ENCODE data around the gene PROM1. TPM values are rescaled to one million over a fixed set of nuclear protein-coding genes. Genes with fewer than 3 reads are reported as not detected.

The PROM1 gene
- total RNA-seq, 1 experiment from 2014 or later = 17.7 TPM

DNA sequence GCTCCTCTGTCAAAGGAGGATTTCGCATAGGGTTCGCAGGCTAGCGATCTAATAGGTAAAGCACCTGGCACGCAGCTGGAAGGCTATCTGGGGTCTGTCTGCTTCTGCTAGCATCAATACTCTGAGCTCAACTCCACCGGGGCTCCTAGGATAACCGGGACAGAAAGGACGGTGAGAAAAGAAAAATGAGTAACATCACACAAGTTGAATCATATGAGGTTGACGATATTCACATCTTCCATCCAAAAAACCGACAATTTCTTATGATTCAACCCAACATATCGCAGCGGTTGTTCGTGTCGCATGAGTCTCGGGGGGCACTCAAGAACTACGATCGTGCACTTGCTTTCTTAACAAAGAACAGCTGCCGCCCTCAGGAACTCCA lies 1.8 kb downstream of the PROM1 start:
- Histone ChIP-seq H3K4me2 (ENCODE audit: low read length) (no peak overlapping the region), H4K20me1 (ENCODE audit: insufficient read depth) (no peaks in the 10 kb centered on the region), H3K27ac (ENCODE audit: low read depth, low read length) (no peak overlapping the region), H3K4me3 (replicated peaks in 1 of 2; ENCODE audit: low read depth in 1 of 2, low read length in 2 of 2) (no peak overlapping the region), H3K36me3 (ENCODE audit: control insufficient read depth in 1 of 2, insufficient read depth in 2 of 2, low read length in 2 of 2) (no peaks in the 10 kb centered on the region), H3K27me3 (ENCODE audit: insufficient read depth, low read length) (peaks cover 14% of the 10 kb centered on the region; the same call in 1 of the 2 replicates), H3K9me3 (ENCODE audit: control insufficient read depth in 1 of 2, insufficient read depth in 1 of 2, low read depth in 1 of 2, low read length in 2 of 2) (no peaks in the 10 kb centered on the region), H3K4me1 (ENCODE audit: control insufficient read depth in 1 of 2, insufficient read depth in 2 of 2, low read length in 2 of 2) (peaks cover 5 to 10% of the 10 kb centered on the region in 2 experiments; a peak in 2 of 4 replicates), H3K79me2 (ENCODE audit: insufficient read depth, low read length) (no peaks in the 10 kb centered on the region), H3K9me2 (ENCODE audit: insufficient read depth) (no peaks in the 10 kb centered on the region), H3K9ac (ENCODE audit: low read length) (no peak overlapping the region), H2AFZ (ENCODE audit: low read depth, low read length, poor library complexity, severe bottlenecking) (no peak overlapping the region)
- ChIA-PET CTCF (no interaction called here), POLR2A (no interaction called here), RAD21 (ENCODE audit: low non-redundant PET in 1 of 2, low total read pairs in 2 of 2, uncharacterized antibody in 2 of 2, unreplicated experiment in 2 of 2) (no interaction called here)
- TF ChIP-seq, protein P1, sequence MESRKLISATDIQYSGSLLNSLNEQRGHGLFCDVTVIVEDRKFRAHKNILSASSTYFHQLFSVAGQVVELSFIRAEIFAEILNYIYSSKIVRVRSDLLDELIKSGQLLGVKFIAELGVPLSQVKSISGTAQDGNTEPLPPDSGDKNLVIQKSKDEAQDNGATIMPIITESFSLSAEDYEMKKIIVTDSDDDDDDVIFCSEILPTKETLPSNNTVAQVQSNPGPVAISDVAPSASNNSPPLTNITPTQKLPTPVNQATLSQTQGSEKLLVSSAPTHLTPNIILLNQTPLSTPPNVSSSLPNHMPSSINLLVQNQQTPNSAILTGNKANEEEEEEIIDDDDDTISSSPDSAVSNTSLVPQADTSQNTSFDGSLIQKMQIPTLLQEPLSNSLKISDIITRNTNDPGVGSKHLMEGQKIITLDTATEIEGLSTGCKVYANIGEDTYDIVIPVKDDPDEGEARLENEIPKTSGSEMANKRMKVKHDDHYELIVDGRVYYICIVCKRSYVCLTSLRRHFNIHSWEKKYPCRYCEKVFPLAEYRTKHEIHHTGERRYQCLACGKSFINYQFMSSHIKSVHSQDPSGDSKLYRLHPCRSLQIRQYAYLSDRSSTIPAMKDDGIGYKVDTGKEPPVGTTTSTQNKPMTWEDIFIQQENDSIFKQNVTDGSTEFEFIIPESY (IDR thresholded peaks at IDR 0.05; ENCODE audit: extremely low read depth, insufficient replicate concordance, low read length) = no peak
- TF ChIP-seq, protein P2, sequence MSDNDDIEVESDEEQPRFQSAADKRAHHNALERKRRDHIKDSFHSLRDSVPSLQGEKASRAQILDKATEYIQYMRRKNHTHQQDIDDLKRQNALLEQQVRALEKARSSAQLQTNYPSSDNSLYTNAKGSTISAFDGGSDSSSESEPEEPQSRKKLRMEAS (IDR thresholded peaks at IDR 0.05) = no peak
- TF ChIP-seq SRF (IDR thresholded peaks at IDR 0.05; ENCODE audit: low read depth) (no peak), ELF1 (IDR thresholded peaks at IDR 0.05; ENCODE audit: borderline replicate concordance, low read depth) (no peak), EZH2phosphoT487 (IDR thresholded peaks at IDR 0.05; ENCODE audit: borderline replicate concordance) (no peak), YY1 (IDR thresholded peaks at IDR 0.05; ENCODE audit: extremely low read depth, insufficient replicate concordance, low read depth, low read length) (no peak), POLR2A (IDR thresholded peaks at IDR 0.05; ENCODE audit: borderline replicate concordance, extremely low read depth, insufficient read depth, insufficient read length) (no peak), EZH2 (IDR thresholded peaks at IDR 0.05) (no peak), EGR1 (IDR thresholded peaks at IDR 0.05; ENCODE audit: low read depth) (no peak), ZFX (IDR thresholded peaks at IDR 0.05) (no peak), ZNF274 (IDR thresholded peaks at IDR 0.05; ENCODE audit: low read depth, low read length) (no peak), SIN3A (IDR thresholded peaks at IDR 0.05; ENCODE audit: low read depth) (no peak)
- TF ChIP-seq, protein P3, sequence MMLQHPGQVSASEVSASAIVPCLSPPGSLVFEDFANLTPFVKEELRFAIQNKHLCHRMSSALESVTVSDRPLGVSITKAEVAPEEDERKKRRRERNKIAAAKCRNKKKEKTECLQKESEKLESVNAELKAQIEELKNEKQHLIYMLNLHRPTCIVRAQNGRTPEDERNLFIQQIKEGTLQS (IDR thresholded peaks at IDR 0.05) = no peak
- TF ChIP-seq, protein P4, sequence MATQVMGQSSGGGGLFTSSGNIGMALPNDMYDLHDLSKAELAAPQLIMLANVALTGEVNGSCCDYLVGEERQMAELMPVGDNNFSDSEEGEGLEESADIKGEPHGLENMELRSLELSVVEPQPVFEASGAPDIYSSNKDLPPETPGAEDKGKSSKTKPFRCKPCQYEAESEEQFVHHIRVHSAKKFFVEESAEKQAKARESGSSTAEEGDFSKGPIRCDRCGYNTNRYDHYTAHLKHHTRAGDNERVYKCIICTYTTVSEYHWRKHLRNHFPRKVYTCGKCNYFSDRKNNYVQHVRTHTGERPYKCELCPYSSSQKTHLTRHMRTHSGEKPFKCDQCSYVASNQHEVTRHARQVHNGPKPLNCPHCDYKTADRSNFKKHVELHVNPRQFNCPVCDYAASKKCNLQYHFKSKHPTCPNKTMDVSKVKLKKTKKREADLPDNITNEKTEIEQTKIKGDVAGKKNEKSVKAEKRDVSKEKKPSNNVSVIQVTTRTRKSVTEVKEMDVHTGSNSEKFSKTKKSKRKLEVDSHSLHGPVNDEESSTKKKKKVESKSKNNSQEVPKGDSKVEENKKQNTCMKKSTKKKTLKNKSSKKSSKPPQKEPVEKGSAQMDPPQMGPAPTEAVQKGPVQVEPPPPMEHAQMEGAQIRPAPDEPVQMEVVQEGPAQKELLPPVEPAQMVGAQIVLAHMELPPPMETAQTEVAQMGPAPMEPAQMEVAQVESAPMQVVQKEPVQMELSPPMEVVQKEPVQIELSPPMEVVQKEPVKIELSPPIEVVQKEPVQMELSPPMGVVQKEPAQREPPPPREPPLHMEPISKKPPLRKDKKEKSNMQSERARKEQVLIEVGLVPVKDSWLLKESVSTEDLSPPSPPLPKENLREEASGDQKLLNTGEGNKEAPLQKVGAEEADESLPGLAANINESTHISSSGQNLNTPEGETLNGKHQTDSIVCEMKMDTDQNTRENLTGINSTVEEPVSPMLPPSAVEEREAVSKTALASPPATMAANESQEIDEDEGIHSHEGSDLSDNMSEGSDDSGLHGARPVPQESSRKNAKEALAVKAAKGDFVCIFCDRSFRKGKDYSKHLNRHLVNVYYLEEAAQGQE (IDR thresholded peaks at IDR 0.05; ENCODE audit: low read depth) = no peak
- ATAC-seq (no peak), DNase-seq (ENCODE audit: low read depth, low spot score) (no peak)
- intact Hi-C loops (cut with micrococcal nuclease) = no loop called here
- BruUV-seq (replicated peaks) = no TSS peak

Measured in HCT116 (cell line).